ENCODE results near the gene ERV3-1.
"Not testable (repeated sequence)": the region's sequence is repeated elsewhere in the genome, so short reads cannot be mapped to it uniquely, and the experiment has no call there.

ERV3-1 gene

GRCh38 chr7:65006094-65006992, at the start of gene ERV3-1:
TSS of gene ERV3-1 (minus strand) at chr7:65006687. CDS start at chr7:64993026, 13,661 bp downstream.
- Histone ChIP-seq H3K9me3 (ENCODE audit: control insufficient read depth in 5 of 5, low read length in 5 of 5) (no peaks in the 10 kb centered on the region), H3K4me3 (ENCODE audit: low read depth in 1 of 5, low read length in 5 of 5) (peak within 1 kb of the TSS; percentile 79 to 95 (median 92)), H3K27ac (ENCODE audit: low read depth, low read length) (peak within 1 kb of the TSS; percentile 90), H3K4me1 (ENCODE audit: control insufficient read depth in 5 of 5, insufficient read depth in 5 of 5, low read length in 5 of 5) (peaks cover 0 to 51% (median 46%) of the 10 kb centered on the region in 5 donors), H3K9ac (ENCODE audit: low read length in 5 of 5) (peak within 1 kb of the TSS; percentile 80 to 93 (median 86)), H3K27me3 (ENCODE audit: control insufficient read depth in 5 of 5, insufficient read depth in 4 of 5, low read length in 5 of 5) (no peaks in the 10 kb centered on the region), H3K36me3 (ENCODE audit: control insufficient read depth in 5 of 5, insufficient read depth in 5 of 5, low read length in 5 of 5) (peaks cover 0 to 2% (median 2%) of the 10 kb centered on the region in 5 donors)

GRCh38 chr7:65055786-65056185, 49.3 kb upstream of the ERV3-1 start:
- not testable (repeated sequence) for H3K36me3 ChIP-seq (ENCODE audit: control insufficient read depth in 5 of 5, insufficient read depth in 5 of 5, low read length in 5 of 5); H3K4me3 ChIP-seq (ENCODE audit: low read depth in 1 of 5, low read length in 5 of 5); H3K9me3 ChIP-seq (ENCODE audit: control insufficient read depth in 5 of 5, low read length in 5 of 5); H3K27ac ChIP-seq (ENCODE audit: low read depth, low read length); H3K27me3 ChIP-seq (ENCODE audit: control insufficient read depth in 5 of 5, insufficient read depth in 4 of 5, low read length in 5 of 5); H3K9ac ChIP-seq (ENCODE audit: low read length in 5 of 5); H3K4me1 ChIP-seq (ENCODE audit: control insufficient read depth in 5 of 5, insufficient read depth in 5 of 5, low read length in 5 of 5)

- not testable (repeated sequence) for H3K27ac ChIP-seq (ENCODE audit: low read depth, low read length)
These were observed 48.0 kb upstream of the ERV3-1 start for GRCh38 chr7:65054466-65054994.

GRCh38 chr7:65051654-65052053, 45.2 kb upstream of the ERV3-1 start:
- not testable (repeated sequence) for H3K4me3 ChIP-seq (ENCODE audit: low read depth in 1 of 5, low read length in 5 of 5); H3K27ac ChIP-seq (ENCODE audit: low read depth, low read length); H3K36me3 ChIP-seq (ENCODE audit: control insufficient read depth in 5 of 5, insufficient read depth in 5 of 5, low read length in 5 of 5); H3K9ac ChIP-seq (ENCODE audit: low read length in 5 of 5); H3K4me1 ChIP-seq (ENCODE audit: control insufficient read depth in 5 of 5, insufficient read depth in 5 of 5, low read length in 5 of 5); H3K27me3 ChIP-seq (ENCODE audit: control insufficient read depth in 5 of 5, insufficient read depth in 4 of 5, low read length in 5 of 5); H3K9me3 ChIP-seq (ENCODE audit: control insufficient read depth in 5 of 5, low read length in 5 of 5)

More at GRCh38 chr7:65054466-65054994, 48.0 kb upstream of the ERV3-1 start:
- H3K9me3 ChIP-seq (ENCODE audit: control insufficient read depth in 5 of 5, low read length in 5 of 5); H3K27me3 ChIP-seq (ENCODE audit: control insufficient read depth in 5 of 5, insufficient read depth in 4 of 5, low read length in 5 of 5); H3K4me1 ChIP-seq (ENCODE audit: control insufficient read depth in 5 of 5, insufficient read depth in 5 of 5, low read length in 5 of 5); H3K4me3 ChIP-seq (ENCODE audit: low read depth in 1 of 5, low read length in 5 of 5); H3K9ac ChIP-seq (ENCODE audit: low read length in 5 of 5); H3K36me3 ChIP-seq (ENCODE audit: control insufficient read depth in 5 of 5, insufficient read depth in 5 of 5, low read length in 5 of 5): not testable (repeated sequence)

GRCh38 chr7:65051139-65051538, 44.7 kb upstream of the ERV3-1 start:
- H3K27ac ChIP-seq (ENCODE audit: low read depth, low read length); H3K9me3 ChIP-seq (ENCODE audit: control insufficient read depth in 5 of 5, low read length in 5 of 5); H3K4me1 ChIP-seq (ENCODE audit: control insufficient read depth in 5 of 5, insufficient read depth in 5 of 5, low read length in 5 of 5): not testable (repeated sequence)

GRCh38 chr7:65046329-65046728, 39.8 kb upstream of the ERV3-1 start:
- H3K4me3 ChIP-seq (ENCODE audit: low read depth in 1 of 5, low read length in 5 of 5); H3K36me3 ChIP-seq (ENCODE audit: control insufficient read depth in 5 of 5, insufficient read depth in 5 of 5, low read length in 5 of 5); H3K9ac ChIP-seq (ENCODE audit: low read length in 5 of 5); H3K27me3 ChIP-seq (ENCODE audit: control insufficient read depth in 5 of 5, insufficient read depth in 4 of 5, low read length in 5 of 5); H3K27ac ChIP-seq (ENCODE audit: low read depth, low read length); H3K9me3 ChIP-seq (ENCODE audit: control insufficient read depth in 5 of 5, low read length in 5 of 5); H3K4me1 ChIP-seq (ENCODE audit: control insufficient read depth in 5 of 5, insufficient read depth in 5 of 5, low read length in 5 of 5): not testable (repeated sequence)

More at GRCh38 chr7:65051139-65051538, 44.7 kb upstream of the ERV3-1 start:
- H3K9ac ChIP-seq (ENCODE audit: low read length in 5 of 5); H3K27me3 ChIP-seq (ENCODE audit: control insufficient read depth in 5 of 5, insufficient read depth in 4 of 5, low read length in 5 of 5); H3K4me3 ChIP-seq (ENCODE audit: low read depth in 1 of 5, low read length in 5 of 5); H3K36me3 ChIP-seq (ENCODE audit: control insufficient read depth in 5 of 5, insufficient read depth in 5 of 5, low read length in 5 of 5): not testable (repeated sequence)

GRCh38 chr7:65045589-65045988, 39.1 kb upstream of the ERV3-1 start:
- H3K4me1 ChIP-seq (ENCODE audit: control insufficient read depth in 5 of 5, insufficient read depth in 5 of 5, low read length in 5 of 5); H3K36me3 ChIP-seq (ENCODE audit: control insufficient read depth in 5 of 5, insufficient read depth in 5 of 5, low read length in 5 of 5); H3K27ac ChIP-seq (ENCODE audit: low read depth, low read length); H3K4me3 ChIP-seq (ENCODE audit: low read depth in 1 of 5, low read length in 5 of 5); H3K9me3 ChIP-seq (ENCODE audit: control insufficient read depth in 5 of 5, low read length in 5 of 5); H3K27me3 ChIP-seq (ENCODE audit: control insufficient read depth in 5 of 5, insufficient read depth in 4 of 5, low read length in 5 of 5); H3K9ac ChIP-seq (ENCODE audit: low read length in 5 of 5): not testable (repeated sequence)

- not testable (repeated sequence) for H3K27me3 ChIP-seq (ENCODE audit: control insufficient read depth in 5 of 5, insufficient read depth in 4 of 5, low read length in 5 of 5); H3K9me3 ChIP-seq (ENCODE audit: control insufficient read depth in 5 of 5, low read length in 5 of 5); H3K36me3 ChIP-seq (ENCODE audit: control insufficient read depth in 5 of 5, insufficient read depth in 5 of 5, low read length in 5 of 5)
- H3K27ac ChIP-seq (ENCODE audit: low read depth, low read length) = peak overlapping the region; percentile 76
- H3K4me1 ChIP-seq (ENCODE audit: control insufficient read depth in 5 of 5, insufficient read depth in 5 of 5, low read length in 5 of 5) = peaks cover 0 to 25% (median 12%) of the 10 kb centered on the region in 5 donors
- H3K9ac ChIP-seq (ENCODE audit: low read length in 5 of 5) = peak overlapping the region in 4 of 5 donors; percentile 54 to 80 (median 64)
- H3K4me3 ChIP-seq (ENCODE audit: low read depth in 1 of 5, low read length in 5 of 5) = peak overlapping the region; percentile 69 to 84 (median 75)
These were observed 32.3 kb upstream of the ERV3-1 start for GRCh38 chr7:65038767-65039166.

GRCh38 chr7:65037740-65038688, 31.5 kb upstream of the ERV3-1 start:
- Histone ChIP-seq H3K4me3 (ENCODE audit: low read depth in 1 of 5, low read length in 5 of 5) (peak overlapping the region in 4 of 5 donors; percentile 67 to 84 (median 70)), H3K9ac (ENCODE audit: low read length in 5 of 5) (peak overlapping the region in 3 of 5 donors; percentile 45 to 76 (median 68)), H3K27ac (ENCODE audit: low read depth, low read length) (peak overlapping the region; percentile 60), H3K36me3 (ENCODE audit: control insufficient read depth in 5 of 5, insufficient read depth in 5 of 5, low read length in 5 of 5) (no peaks in the 10 kb centered on the region), H3K4me1 (ENCODE audit: control insufficient read depth in 5 of 5, insufficient read depth in 5 of 5, low read length in 5 of 5) (peaks cover 0 to 25% (median 12%) of the 10 kb centered on the region in 5 donors), H3K27me3 (ENCODE audit: control insufficient read depth in 5 of 5, insufficient read depth in 4 of 5, low read length in 5 of 5) (no peaks in the 10 kb centered on the region), H3K9me3 (ENCODE audit: control insufficient read depth in 5 of 5, low read length in 5 of 5) (no peaks in the 10 kb centered on the region)
